ENCODE measurements around the gene EFCAB6. TPM values are rescaled to one million over a fixed set of nuclear protein-coding genes. Genes with fewer than 3 reads are reported as not detected.

Gene EFCAB6
- total and polyA plus RNA-seq, 5 experiments from 2014 or later = 0.14 to 1.7 (median 0.58) TPM; not detected in 2

DNA sequence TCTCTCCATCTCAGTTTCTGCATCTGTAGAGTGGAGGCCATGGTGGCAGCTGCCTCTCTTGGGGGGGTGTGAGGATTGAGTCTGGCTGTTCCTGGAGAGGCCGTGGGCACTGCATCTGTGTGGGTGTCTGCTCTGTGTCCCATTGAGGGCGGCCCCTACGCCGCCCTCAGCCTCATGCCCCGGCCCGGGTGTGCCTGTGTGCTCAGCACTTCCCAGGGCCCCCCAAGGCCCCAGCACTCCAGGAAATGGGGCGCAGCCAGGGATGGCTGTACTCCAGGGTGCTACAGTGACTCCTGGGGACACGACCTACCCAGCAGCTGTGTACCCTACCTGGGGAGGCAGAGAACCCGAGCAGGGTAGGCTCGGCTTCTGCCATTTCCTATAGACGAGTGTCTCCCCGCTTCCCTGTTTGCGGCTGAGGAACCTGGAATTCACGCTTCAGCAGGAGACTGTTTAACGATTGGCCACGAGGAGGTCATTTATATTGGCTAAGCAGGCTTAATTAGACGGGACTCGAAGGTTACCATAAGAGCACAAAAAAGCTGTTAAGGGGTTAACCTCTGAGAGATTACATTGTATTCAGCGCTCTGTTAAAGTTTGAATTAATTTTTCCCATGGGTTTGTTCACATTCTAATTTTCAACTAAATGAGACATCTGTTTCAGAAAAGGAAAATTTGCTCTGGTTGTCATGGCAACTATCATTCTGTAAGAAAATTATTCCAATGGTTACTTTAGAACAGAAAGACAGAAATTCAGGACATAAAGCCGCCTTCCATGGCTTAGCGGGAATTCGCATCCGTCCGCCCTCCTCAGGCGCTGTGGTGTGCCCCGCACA is 323.9 kb downstream of the EFCAB6 start:
- DNase-seq (peak in 1 of 10 donors; percentile 16), ATAC-seq (no peak)
- peaks cover 0 to 19% (median 6%) of the 10 kb centered on the region in 5 donors for H3K27me3 Mint-ChIP-seq
- H3K4me3 Mint-ChIP-seq = no peak overlapping the region
- no peaks in the 10 kb centered on the region for H3K4me1 Mint-ChIP-seq
- POLR2A ChIA-PET = no interaction called here
- H3K9me3 Mint-ChIP-seq = peaks cover 0 to 16% (median 0%) of the 10 kb centered on the region in 9 donors
- H3K27ac Mint-ChIP-seq = no peak overlapping the region
- no peaks in the 10 kb centered on the region for H3K36me3 Mint-ChIP-seq

DNA sequence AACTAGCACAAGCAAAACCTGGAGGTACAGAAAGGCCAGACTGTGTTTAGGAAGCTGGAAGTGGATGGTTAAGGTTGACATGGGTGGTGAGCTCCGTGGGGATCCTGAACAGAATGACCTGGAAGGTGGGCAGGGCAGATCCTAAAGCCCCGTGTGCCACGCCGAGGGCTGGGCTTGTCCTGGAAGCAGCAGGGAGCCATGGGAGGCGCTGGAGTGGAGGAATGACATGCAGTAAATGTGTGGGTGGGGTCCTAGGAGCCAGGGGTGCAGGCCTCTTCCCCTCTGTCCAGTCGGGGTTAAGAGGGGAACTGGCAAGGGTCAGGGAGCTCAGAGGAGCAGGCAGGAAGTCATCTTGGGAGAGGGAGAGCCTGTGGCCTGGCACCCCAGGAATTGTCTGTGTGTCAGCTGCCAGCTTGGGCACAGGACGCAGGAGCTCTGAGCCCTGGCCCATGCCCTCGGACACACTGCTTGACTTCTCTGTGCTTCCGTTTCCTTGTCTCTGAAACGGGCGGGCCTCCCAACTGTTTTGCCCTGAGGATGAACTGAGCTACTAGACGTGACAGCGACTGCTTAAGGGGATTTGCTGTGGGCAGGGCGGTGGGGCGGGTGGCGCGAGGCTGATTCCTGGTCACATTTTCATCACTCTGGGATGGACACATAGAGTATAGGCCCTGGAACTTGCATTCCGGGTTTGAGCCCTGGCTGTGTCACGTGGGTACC is 324.6 kb downstream of the EFCAB6 start:
- Mint-ChIP-seq H3K4me3 (no peak overlapping the region), H3K27me3 (peaks cover 0 to 13% (median 6%) of the 10 kb centered on the region in 5 donors), H3K4me1 (no peaks in the 10 kb centered on the region), H3K27ac (peak overlapping the region in 1 of 10 donors; percentile 13), H3K9me3 (peaks cover 0 to 16% (median 0%) of the 10 kb centered on the region in 9 donors), H3K36me3 (no peaks in the 10 kb centered on the region)
- ATAC-seq (no peak), DNase-seq (peak in 1 of 10 donors; percentile 47)
- POLR2A ChIA-PET = no interaction called here

DNA sequence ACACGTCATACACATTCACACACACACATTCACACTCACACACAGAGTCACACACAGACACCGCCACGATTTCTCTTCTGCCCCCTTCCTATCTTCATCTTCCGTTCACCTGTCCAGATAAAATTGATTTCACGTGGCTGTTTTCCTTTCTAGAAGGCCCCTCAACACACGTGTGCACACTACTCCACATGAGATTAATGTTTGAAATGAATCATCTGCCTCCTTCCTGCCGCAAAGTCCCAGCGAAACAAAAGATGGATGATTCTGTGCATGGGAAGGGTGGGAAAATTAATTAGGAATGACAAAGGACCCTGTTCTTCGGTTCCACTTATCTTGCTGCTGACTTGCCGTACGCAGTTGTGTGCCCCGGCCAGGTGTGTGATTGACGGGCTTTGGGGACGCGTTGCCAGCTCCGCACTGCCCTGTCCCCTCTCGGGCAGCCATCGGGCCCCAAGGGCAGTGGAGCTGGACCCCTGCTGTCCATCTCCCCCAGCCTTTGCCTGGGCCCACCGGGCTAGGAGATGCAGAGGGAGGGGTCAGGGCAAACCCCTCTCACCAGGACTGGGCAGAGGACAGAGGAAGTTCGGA is 326.5 kb downstream of the EFCAB6 start:
- Mint-ChIP-seq H3K4me1 (peaks cover 8 to 15% (median 13%) of the 10 kb centered on the region in 4 donors), H3K9me3 (no peaks in the 10 kb centered on the region), H3K27me3 (peaks cover 0 to 13% (median 5%) of the 10 kb centered on the region in 5 donors), H3K36me3 (no peaks in the 10 kb centered on the region), H3K27ac (no peak overlapping the region), H3K4me3 (no peak overlapping the region)
- POLR2A ChIA-PET = no interaction called here
- ATAC-seq (no peak), DNase-seq (no peak)

DNA sequence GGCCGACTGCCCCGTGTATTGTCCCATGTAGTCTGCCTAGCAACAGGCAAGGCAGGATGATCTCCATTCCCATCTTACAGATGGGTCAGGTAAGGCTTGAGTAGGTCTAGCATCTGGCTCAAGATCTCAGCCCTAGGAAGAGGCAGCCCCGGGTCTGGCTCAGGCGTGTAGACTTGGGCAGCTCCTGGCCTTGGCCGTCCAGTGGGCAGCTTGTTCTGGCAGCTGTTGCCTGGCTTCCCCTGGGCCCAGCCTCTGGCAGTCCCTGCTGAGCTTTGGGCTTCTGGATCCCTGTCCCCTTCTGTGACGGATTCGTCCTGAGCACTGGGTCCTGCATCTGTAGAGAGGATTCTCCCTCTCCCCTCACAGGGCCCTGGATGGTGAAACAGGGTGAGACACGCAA is 327.9 kb downstream of the EFCAB6 start:
- peaks cover 0 to 11% (median 5%) of the 10 kb centered on the region in 5 donors for H3K27me3 Mint-ChIP-seq
- H3K4me3 Mint-ChIP-seq = no peak overlapping the region
- DNase-seq = peak in 1 of 10 donors; percentile 46
- H3K4me1 Mint-ChIP-seq = peaks cover 8 to 24% (median 22%) of the 10 kb centered on the region in 4 donors
- no peaks in the 10 kb centered on the region for H3K9me3 Mint-ChIP-seq
- POLR2A ChIA-PET = no interaction called here
- H3K36me3 Mint-ChIP-seq = no peaks in the 10 kb centered on the region
- no peak overlapping the region for H3K27ac Mint-ChIP-seq
- no peak for ATAC-seq

DNA sequence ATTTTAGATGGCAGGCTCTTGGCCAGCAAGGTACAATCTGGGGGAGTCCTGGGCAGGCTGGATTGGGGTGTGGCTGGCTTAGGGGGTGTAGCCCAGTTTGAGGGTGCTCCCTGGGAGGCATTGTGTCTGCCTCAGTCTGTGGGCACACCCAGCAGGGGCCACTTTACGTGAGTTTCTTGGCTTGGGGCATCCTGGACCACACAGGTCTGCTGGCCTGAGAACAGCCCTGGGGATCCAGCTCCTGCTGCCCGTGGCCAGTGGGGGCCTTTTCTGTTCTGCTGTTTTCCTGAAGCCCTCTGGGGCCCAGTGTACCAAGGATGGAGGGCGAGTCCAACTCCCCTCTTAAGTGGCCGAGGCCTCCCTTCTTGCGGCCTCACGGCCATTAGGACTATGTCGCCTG is 328.4 kb downstream of the EFCAB6 start:
- POLR2A ChIA-PET = no interaction called here
- DNase-seq (no peak), ATAC-seq (no peak)
- Mint-ChIP-seq H3K27me3 (peaks cover 0 to 10% (median 5%) of the 10 kb centered on the region in 5 donors), H3K4me3 (no peak overlapping the region), H3K9me3 (no peaks in the 10 kb centered on the region), H3K27ac (no peak overlapping the region), H3K36me3 (no peaks in the 10 kb centered on the region), H3K4me1 (peaks cover 8 to 26% (median 23%) of the 10 kb centered on the region in 4 donors)

DNA sequence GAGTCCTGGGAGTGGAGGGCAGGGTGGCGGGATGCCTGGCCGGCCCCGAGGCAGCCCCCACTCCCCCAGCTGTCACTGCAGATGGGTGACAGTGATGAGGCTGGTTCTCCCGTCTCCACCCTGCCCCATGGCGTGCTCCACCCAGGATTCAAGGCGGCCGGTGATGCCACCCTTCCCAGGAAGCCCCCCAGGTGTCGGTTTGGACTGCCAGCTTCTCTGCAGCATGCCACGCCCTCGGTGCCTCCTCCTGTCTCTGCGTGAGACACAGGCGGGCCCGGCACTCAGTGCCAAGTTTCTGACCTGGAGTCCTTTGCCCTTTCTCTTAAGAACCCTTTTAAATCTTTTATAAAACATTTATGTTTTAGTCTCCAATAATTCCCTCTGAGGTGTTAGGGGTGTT is 328.8 kb downstream of the EFCAB6 start:
- Mint-ChIP-seq H3K27me3 (peaks cover 0 to 8% (median 5%) of the 10 kb centered on the region in 5 donors), H3K4me1 (peaks cover 8 to 26% (median 23%) of the 10 kb centered on the region in 4 donors), H3K4me3 (peak overlapping the region in 1 of 10 donors; percentile 52), H3K36me3 (no peaks in the 10 kb centered on the region), H3K9me3 (no peaks in the 10 kb centered on the region), H3K27ac (no peak overlapping the region)
- peak in 1 of 10 donors; percentile 42 for DNase-seq
- no peak for ATAC-seq
- POLR2A ChIA-PET = no interaction called here

DNA sequence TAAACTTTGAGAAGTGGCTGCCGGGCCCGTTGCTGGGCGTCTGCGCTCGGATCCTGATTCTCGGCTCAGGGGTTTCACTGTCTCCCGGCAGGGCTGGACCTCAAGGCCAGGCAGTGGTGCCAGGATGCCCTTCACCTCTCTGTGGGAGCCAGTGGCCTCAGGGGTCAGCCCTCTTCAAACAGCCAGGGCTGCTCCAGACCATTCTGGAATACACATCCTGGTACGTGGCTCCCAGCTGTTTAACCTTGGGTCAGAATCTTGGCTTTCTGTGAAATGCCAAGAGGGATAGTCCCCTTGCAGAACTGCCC is 329.8 kb downstream of the EFCAB6 start:
- POLR2A ChIA-PET = no interaction called here
- no peak for ATAC-seq

DNA sequence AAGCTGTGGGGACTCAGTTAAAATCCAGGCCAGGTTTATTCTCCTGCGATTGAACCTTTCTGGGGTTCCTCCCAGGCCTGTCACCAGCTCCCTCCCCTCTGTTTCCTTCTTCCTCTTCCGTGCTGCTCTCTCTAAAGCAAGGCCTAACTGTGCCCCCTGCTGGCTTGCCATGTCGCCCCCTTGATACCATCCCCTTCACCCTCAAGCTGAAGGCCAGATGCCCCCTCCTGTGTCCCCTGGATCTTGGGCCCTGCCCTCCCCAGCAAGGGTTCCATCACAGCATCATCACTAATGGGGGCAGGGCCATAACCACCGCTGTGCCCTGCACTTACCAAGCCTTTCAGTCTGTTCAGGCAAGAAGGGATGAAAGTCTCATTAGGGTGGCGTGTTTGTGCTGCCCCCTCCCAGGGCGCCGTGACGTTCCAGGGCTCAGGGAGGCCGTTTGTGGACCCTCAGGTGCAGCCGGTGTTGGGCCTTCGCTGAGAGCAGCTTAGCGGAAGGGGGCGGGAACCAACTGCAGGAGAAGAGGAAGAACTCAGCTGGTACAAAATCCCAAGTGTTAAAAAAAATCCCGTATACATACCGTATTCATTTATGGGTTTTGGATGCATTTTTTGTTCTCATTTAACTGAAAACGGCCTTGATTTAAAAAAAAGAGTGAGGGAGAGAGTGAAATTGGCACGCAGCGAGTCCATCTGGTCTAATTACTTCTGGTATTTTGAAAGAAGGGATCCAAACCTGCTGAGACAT is 330.4 kb downstream of the EFCAB6 start:
- Mint-ChIP-seq H3K9me3 (no peaks in the 10 kb centered on the region), H3K27ac (peak overlapping the region; percentile 72 to 97 (median 92)), H3K27me3 (peaks cover 0 to under 1% (median under 1%) of the 10 kb centered on the region in 5 donors), H3K4me3 (peak overlapping the region; percentile 66 to 84 (median 80)), H3K4me1 (peaks cover 8 to 28% (median 23%) of the 10 kb centered on the region in 4 donors), H3K36me3 (no peaks in the 10 kb centered on the region)
- DNase-seq (peak in 9 of 10 donors; percentile 7 to 62 (median 26)), ATAC-seq (peak; percentile 74 to 76)
- POLR2A ChIA-PET = no interaction called here

More for the DNA sequence above, 329.8 kb downstream of the EFCAB6 start:
- H3K27me3 Mint-ChIP-seq = peaks cover 0 to 6% (median 5%) of the 10 kb centered on the region in 5 donors
- peaks cover 8 to 28% (median 23%) of the 10 kb centered on the region in 4 donors for H3K4me1 Mint-ChIP-seq
- H3K27ac Mint-ChIP-seq = peak overlapping the region in 6 of 10 donors; percentile 40 to 95 (median 87)
- H3K4me3 Mint-ChIP-seq = peak overlapping the region in 8 of 10 donors; percentile 66 to 84 (median 80)
- peak in 1 of 10 donors; percentile 3 for DNase-seq
- no peaks in the 10 kb centered on the region for H3K9me3 Mint-ChIP-seq
- H3K36me3 Mint-ChIP-seq = no peaks in the 10 kb centered on the region

DNA sequence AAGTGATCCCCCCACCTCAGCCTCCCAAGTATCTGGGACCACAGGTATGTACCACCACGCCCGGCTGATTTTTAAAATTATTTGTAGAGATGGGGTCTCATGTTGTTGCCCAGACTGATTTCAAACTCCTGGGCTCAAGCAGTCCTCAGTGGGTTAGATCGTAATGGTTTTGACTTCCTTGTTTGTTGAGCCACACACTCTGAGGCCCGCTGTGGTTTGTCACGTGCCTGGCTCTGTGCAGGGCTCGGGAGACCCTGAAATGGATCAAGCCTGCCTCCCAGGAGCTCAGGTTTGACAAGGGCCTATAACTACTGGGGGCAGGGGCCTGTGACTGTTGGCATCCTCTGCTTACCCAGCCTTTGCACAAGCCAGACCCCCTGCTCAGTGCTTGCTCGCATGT is 332.1 kb downstream of the EFCAB6 start:
- ATAC-seq (no peak), DNase-seq (peak in 1 of 10 donors; percentile 37)
- H3K4me1 Mint-ChIP-seq = peaks cover 8 to 28% (median 23%) of the 10 kb centered on the region in 4 donors
- H3K9me3 Mint-ChIP-seq = no peaks in the 10 kb centered on the region
- H3K27ac Mint-ChIP-seq = peak overlapping the region in 6 of 10 donors; percentile 6 to 63 (median 52)
- H3K36me3 Mint-ChIP-seq = no peaks in the 10 kb centered on the region
- peak overlapping the region in 1 of 10 donors; percentile 7 for H3K4me3 Mint-ChIP-seq
- POLR2A ChIA-PET = no interaction called here
- H3K27me3 Mint-ChIP-seq = no peaks in the 10 kb centered on the region

DNA sequence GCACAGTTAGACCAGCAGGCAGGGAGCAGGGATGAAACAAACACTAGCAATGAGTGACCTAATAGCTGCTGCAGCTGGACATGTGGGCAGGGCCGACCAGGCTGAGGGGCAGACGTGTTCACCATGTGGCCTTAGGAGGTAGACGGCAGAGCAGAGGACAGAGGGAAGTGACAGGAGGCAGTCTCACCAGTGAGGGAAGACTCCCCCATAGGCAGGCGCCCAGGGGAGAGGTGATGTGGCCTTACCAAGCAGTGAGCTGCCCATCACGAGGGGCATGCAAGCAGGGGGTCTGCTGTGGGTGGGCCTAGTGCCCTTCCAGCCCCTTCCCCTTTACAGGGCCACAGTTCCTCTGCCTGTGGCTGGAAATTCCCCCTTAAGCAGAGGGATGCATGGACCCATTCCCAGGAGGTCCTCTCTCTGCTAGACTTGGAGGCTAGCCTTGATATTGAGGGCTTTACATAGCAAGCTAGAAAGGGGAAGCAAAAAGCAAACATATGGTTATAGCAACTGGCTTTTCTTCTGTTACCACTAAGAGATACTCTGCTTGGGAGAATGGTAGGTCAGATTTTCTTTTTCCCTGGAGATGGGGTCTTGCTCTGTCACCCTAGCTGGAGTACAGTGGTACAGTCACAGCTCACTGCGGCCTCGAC is 332.7 kb downstream of the EFCAB6 start:
- no peak for ATAC-seq
- no peaks in the 10 kb centered on the region for H3K9me3 Mint-ChIP-seq
- no peaks in the 10 kb centered on the region for H3K36me3 Mint-ChIP-seq
- peaks cover 0 to 3% (median 0%) of the 10 kb centered on the region in 5 donors for H3K27me3 Mint-ChIP-seq
- peaks cover 8 to 28% (median 23%) of the 10 kb centered on the region in 4 donors for H3K4me1 Mint-ChIP-seq
- POLR2A ChIA-PET = no interaction called here
- peak overlapping the region in 4 of 10 donors; percentile 6 to 82 (median 48) for H3K27ac Mint-ChIP-seq
- peak in 1 of 10 donors; percentile 18 for DNase-seq
- peak overlapping the region in 1 of 10 donors; percentile 44 for H3K4me3 Mint-ChIP-seq
